HT-29 (cell line): ENCODE data around the gene GALNS. TPM values are rescaled to one million over a fixed set of nuclear protein-coding genes. Genes with fewer than 3 reads are reported as not detected.

Experiments used
- DNase-seq: peaks from one replicate; pipeline ENCODE4 v3.0.0-alpha.2; 2015; ENCODE audit warnings: low spot score
- total RNA-seq: library from RNA; depleted of rRNA; stranded (reverse); fragments of >200 nt; shearing (Covaris generic); gene quantifications from 2 replicates; pipeline ENCODE4 v1.2.3, GENCODE V29; 2014

Gene GALNS
- total RNA-seq, 1 experiment from 2014 or later = 18.4 TPM

GRCh38 chr16:88888461-88889387, 32.0 kb upstream of the GALNS start:
- no peak for DNase-seq

- no peak for DNase-seq
Measured at GRCh38 chr16:88888057-88888456, 31.3 kb upstream of the GALNS start.

- no peak for DNase-seq
Measured at GRCh38 chr16:88886845-88887521, 30.2 kb upstream of the GALNS start.

- no peak for DNase-seq
Measured at GRCh38 chr16:88886420-88886844, 29.7 kb upstream of the GALNS start.

- no peak for DNase-seq
Measured at GRCh38 chr16:88885693-88886280, 29.0 kb upstream of the GALNS start.

- DNase-seq = no peak
Measured at GRCh38 chr16:88884569-88885271, 28.0 kb upstream of the GALNS start.

- no peak for DNase-seq
Measured at GRCh38 chr16:88883946-88884345, 27.2 kb upstream of the GALNS start.

GRCh38 chr16:88883117-88883895, 26.6 kb upstream of the GALNS start:
- no peak for DNase-seq

GRCh38 chr16:88882358-88883030, 25.7 kb upstream of the GALNS start:
- no peak for DNase-seq

GRCh38 chr16:88881675-88882357, 25.1 kb upstream of the GALNS start:
- DNase-seq = no peak

- no peak for DNase-seq
Measured at GRCh38 chr16:88881007-88881615, 24.4 kb upstream of the GALNS start.

GRCh38 chr16:88880226-88881006, 23.7 kb upstream of the GALNS start:
- no peak for DNase-seq

GRCh38 chr16:88879788-88880055, 23.0 kb upstream of the GALNS start:
- no peak for DNase-seq

GRCh38 chr16:88878967-88879787, 22.4 kb upstream of the GALNS start:
- no peak for DNase-seq

- DNase-seq = no peak
Measured at GRCh38 chr16:88878356-88878755, 21.6 kb upstream of the GALNS start.

GRCh38 chr16:88877564-88878289, 21.0 kb upstream of the GALNS start:
- DNase-seq = no peak

GRCh38 chr16:88876942-88877526, 20.3 kb upstream of the GALNS start:
- no peak for DNase-seq
